ENCODE measurements around the gene SGMS1.

GRCh38 chr10:50629495-50630122 lies 5.9 kb upstream of the SGMS1 start:
- TF ChIP-seq CTCF (IDR thresholded peaks at IDR 0.05) (no peak), POLR2A (IDR thresholded peaks at IDR 0.05) (no peak), POLR2AphosphoS5 (IDR thresholded peaks at IDR 0.05) (no peak), EP300 (IDR thresholded peaks at IDR 0.05) (no peak)
